ENCODE measurements around the gene SYNE4.

Gene SYNE4

DNA sequence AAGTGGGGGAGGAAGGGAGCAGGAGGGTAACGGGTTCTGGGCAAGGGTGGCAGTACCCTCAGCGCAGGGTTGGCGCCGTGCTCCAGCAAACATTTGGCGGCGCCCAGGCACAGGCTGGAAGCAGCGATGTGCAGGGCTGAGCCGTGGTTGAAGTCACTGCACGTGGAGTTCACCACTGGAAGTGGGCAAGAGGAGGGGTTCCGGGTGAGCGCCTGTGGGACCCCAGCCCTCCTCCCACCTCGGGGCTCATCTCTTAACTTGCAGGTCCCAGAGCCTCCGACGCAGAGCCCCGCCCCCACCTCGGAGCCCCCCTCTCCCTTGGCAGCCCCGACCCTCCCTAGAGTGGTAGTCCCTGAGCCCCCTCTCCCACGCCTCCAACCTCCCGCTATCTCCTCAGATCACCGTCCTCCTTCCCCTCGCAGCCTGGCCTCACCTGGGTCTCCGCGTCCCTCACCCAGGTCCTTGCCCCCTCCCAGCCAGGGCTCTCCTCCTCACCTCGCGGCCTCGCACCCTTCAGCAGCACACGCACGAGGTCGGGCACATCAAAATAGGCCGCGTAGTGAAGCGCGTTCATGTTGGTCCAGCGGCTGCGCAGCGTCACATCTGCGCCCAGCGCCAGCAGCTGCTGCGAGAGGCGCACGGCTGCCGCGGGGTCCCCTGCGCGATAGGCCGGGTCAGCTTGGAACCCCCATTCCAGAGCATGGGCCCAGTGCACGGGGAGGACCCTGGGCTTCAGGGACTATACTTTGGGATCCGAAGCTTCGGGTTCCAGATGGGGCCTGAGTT is 17.7 kb upstream of the SYNE4 start:
- DNase-seq (ENCODE audit: low read depth) = no peak

DNA sequence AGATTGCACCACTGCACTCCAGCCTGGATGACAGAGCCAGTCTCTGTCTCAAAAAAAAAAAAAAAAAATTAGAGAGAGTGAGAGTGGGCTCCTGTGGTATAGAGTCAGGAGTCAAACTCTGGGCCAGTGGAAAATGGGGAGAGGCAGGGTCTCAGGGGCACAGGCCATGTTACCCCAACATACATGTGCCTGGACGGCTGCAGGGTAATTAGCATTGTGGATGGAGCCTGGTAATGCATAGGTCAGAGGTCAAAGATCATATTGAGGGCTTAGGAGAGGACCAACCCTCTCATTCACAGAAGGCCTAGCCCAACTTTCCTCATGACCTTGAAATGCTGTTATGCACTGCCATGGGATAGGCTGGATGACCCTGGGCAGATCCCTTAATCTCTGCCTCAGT is 16.9 kb upstream of the SYNE4 start:
- DNase-seq (ENCODE audit: low read depth) = no peak

DNA sequence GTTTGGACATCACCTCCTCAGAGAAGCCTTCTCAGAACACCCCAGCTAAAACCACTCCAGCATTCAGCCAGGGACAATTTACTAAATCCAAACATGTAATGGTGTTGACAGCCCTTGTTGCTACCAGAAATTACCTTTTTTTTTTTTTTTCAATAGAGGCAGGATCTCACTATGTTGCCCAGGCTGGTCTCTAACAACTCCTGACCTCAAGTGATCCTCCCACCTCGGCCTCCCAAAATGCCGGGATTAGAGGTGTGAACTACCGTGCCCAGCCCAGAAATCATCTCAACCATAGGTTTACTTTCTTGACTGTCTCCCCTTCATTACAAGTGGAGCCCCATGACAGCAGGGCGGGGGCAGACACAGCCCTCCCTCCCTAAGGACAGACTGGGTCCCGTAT is 14.8 kb upstream of the SYNE4 start:
- no peak for DNase-seq (ENCODE audit: low read depth)

DNA sequence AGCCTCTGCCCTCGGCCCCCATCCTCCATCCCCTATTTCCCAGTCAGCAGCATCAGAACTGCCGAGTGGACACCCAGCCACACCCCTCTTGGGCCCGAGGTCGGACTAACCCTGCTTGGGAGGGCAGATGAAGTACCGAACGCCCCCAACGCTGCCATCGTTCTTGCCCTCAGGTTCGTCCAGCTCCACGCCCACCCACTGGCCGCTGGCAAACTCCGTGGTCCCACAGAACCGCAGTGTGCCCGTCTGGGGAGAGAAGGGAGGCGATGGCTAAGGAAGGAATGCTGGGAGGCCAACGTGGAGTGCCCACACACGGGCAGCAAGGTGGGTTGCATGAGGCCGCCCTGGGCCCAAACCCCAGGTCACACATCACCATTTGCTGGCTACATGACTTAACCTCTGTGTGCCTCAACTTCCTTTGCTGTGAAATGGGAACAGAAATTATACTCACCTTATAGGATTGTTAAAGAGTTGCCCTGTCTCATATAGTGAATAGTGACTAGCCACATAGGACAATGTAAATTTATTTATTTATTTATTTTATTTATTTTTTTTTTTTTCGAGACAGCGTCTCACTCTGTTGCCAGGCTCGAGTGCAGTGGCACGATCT is 10.6 kb upstream of the SYNE4 start:
- DNase-seq (ENCODE audit: low read depth) = no peak

DNA sequence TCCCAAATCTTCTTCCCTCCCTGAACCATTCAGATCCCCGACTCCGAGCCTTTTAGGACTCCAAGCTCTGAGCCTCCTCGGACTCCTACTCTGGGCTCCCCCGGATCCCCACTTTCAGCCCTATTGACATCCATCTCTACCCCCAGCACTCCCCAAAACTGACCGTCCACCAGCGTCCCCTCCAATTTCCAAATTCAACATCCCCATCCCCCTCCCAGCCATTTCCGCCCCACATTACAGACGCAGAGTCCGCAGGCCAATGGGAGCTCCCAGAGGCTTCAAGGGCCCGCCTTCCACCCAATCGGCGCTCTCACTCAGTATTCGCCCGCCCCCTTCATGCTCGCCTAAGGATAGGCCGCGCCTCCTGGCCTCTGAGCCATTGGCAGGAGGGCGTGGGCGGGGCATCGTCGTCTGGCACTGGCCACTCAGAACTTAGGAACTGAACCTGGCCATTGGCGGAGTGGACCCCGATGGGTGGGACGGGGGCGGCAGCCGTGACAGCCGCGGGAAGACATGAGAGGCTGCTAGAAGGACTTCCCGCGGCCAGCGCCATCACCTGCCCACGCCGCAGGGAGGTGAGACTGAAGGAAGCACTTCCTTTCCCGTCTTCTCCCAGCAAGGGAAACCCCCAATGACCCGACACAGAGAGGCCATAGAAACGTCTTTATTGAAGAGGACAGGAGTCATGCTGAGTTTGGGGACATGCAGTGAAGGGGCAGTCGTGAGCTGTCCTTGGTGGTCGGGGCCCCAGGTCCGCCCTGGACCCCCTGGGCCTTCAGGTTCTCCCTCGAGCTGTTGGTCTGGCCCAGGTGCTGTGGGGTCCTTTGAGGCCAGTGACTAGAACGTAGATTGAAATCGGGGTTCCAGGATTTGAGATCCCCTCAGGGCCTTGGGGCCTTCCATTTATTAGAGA is 5.7 kb upstream of the SYNE4 start, which contains the start of gene ALKBH6:
TSS of gene ALKBH6 (minus strand) at position 202 of the 913 bp plus-strand sequence. CDS start 816 bp downstream, outside the sequence.
- DNase-seq (ENCODE audit: low read depth) = peak; percentile 89

DNA sequence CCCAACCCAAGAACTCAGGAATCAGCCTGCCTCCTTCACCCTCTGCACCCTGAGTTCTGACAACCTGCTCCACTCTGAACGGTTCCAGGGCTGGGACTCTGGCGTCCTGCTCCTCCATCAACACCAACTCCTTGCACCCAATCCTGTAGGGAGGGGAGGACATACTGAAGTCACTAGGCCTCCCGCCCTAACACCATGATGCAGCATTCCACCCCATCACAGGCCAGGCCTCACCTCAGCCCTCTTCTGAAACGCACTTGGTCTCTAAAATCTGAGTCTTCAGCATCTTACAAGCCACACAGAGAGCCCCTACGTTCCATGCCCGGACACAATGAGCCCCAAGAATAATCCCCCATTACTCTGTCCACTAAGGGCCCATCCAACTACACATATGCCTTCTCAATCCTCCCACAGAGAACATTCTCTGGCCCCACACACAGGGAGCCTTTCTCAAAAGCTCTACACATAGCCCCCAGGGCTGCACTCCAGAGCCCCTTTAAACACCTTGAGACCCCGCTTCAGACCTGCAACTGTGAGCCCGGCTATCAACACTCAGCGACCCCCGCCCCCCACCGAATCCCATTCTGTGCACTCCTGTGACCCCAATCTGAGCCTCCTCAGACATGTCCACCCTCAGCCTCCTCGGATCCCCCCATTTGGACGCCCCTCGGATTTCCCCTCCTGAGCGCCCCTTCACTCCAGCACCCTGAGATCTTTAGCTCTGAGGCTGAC is 4.8 kb upstream of the SYNE4 start:
- no peak for DNase-seq (ENCODE audit: low read depth)

DNA sequence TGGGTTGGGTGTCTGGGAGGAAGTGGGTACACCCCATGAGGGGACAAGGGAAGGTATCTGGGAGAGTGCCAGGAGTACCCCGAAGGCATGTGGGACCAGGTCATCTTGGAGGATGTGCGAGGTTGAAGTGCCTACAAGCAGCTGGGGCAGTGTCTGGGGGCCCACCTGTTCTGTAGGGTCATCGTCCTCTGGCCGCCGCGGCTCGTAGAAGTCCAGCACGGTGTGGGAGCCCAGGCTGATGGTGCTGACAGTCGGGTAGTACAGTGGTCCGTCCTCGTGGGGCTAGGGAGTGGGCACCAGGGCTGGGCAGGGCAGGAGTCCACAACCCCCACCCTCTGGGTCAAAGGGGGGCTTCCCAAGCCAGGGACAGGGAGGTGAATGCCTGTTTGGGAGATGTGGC is 1.8 kb upstream of the SYNE4 start:
- DNase-seq (ENCODE audit: low read depth) = no peak

DNA sequence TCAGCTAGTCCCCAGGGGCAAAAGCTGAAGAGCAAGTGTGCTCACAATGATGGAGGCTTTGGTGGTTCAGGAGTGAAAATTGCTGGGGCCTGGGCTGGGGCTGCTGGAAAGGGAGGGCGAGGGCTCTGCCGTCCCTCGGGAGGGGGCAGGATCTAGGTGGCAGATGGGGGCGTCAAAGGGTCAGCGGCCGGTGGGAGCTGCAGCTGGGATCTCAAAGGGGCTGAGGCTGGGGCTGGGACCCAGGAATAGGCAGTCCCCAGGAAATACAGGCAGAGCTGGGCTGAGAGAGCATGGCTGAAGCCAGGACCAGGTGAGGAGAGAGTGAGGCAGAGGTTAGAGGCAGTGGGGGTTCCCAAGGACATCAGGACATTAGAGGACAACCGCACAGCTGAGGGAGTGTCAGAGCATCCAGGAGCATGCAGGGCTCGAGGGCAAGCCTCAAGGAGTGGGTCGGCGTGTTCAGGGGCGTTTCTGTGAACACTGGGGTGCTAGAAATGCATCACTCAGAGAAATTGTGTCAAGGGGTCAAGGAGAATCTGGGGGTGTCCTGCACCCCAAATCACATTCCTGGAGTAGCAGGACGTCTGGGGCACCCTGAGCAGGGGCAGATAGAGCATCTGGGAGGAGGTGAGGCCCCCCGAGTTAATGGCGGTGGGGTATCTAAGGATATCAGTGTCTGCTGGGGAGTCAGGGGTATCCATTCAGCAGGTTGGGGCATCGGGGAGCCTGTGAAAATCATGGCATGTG is 1.2 kb upstream of the SYNE4 start:
- no peak for DNase-seq (ENCODE audit: low read depth)

DNA sequence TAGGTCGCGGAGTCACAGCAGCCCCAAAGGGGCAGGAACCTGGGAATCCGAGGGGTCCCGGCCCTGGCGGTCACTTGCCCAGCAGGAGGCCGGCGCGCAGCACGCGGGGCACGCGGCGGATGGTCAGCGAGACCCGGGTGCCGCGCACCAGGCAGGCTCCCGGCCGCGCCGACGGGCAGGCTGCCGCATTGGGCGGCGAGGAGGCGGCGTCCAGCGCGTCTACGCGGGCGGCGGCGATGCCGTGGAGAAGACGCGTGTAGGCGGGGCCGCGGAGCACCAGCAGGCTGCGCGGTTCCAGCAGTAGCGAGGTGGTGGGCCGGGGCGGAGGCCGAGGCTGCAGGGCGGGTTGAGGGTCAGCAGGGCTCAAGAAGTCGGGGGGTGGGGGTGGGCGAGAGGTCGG is 607 bp upstream of the SYNE4 start:
- DNase-seq (ENCODE audit: low read depth) = no peak

DNA sequence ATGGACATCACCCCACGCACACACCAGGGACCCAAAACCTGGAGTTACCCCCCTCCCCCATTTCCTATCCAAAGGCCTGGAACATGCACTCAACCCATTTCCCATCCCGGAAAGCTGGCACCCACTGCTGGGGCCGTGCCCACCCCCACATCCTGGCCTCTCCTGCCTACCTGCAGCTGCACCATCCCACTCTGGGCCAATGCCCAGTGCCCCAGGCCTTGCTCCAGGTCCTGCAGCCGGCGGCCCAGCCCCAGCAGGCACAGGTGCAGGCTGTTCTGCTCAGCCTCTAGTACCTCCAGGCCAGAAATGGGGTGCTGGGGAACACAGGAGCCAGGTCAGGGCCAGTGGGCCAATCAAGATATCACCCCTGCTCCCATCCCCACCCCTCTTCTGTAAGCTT is 1.7 kb downstream of the SYNE4 start:
- DNase-seq (ENCODE audit: low read depth) = no peak

DNA sequence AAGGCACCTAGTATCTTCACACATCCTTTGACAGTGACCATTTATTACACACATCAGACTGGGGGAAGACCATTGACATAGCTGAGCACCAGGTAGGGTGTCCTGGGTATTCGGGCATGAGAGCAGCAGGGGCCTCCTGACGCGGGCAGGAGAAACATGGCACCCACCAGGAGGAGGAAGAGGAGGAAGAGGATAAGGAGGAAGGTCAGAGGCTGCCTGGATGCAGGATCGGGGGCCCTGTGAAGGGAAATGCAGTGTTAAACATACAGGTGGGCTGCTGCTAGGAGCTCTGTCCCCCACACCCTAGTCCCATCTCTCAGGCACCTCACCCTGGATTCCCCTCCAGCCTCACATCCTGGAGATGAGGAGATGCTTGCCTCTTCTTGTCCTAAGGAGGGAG is 5.3 kb downstream of the SYNE4 start:
- DNase-seq (ENCODE audit: low read depth) = no peak

DNA sequence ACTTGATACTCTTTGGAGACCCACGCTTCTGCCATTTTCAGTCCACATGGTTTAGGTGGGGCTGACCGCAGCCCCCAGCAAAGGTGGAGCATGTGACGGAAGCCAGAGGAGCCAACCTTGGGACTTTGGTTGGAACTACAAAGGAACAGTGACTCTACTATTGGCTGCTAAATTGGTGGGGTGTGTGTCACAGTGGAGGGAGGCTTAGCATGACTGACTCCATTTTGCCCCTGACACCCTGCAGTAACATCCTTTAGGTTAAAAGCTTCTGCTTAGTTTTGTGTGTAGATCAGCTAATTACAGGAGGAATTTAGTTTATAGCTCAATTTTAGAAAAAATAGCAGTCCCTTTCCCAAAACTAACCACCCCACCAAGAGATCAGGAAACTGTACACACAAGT is 7.0 kb downstream of the SYNE4 start:
- no peak for DNase-seq (ENCODE audit: low read depth)

DNA sequence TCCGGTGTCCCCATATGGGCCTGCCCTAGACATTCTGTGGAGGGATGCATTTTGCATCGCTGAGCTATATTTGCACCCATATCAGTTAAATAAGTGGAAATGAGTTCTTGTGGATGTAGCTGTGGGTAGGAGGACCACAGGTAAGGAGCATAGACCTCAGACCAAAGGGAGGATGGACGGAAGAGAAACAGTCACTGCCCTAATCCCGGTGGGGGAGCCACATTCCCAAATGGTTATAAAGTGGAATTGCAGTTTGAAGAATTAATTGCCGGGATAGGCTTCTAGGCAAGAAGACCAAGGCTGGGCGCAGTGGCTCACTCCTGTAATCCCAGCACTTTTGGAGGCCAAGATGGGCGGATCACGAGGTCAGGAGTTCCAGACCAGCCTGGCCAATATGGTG is 11.8 kb downstream of the SYNE4 start:
- DNase-seq (ENCODE audit: low read depth) = no peak

DNA sequence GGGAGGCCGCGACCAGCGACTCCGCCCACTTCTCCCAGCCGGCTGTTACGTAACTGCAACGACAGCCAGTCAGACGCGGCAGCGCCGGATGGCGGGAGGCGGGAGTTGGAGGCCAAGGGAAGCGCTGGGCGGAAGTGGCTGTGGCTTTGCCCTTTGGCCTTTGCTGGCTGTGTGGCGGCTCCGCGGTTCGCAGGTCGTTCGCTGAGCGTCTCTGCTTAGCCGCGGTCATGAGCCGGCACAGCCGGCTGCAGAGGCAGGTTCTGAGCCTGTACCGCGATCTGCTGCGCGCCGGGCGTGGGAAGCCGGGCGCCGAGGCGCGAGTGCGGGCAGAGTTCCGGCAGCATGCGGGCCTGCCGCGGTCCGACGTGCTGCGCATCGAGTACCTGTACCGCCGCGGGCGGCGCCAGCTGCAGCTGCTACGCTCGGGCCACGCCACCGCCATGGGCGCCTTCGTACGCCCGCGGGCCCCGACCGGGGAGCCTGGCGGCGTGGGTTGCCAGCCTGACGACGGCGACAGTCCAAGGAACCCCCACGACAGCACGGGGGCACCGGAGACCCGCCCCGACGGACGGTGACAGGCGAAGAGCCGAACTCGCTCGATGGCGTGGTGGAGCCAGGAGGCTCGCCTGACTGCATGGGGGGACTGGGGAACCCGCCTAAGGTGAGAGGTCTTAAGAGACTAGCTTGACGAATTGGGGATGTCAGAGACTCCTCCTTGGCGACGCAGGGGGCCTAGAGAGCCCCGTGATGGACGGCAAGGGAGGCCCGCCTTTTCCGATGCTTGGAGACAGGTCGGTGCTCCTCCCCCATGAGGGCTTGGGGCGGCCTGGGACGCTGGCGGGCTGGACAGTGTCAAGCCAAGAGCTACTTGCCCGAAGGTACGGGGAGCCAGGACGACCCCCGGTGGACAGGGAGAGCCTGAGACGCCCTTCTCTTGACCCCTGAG is 13.3 kb downstream of the SYNE4 start, which contains the start of gene SDHAF1:
TSS of gene SDHAF1 (plus strand) at position 141 of the 946 bp plus-strand sequence. CDS start at position 228, 87 bp downstream.
- peak; percentile 36 for DNase-seq (ENCODE audit: low read depth)

DNA sequence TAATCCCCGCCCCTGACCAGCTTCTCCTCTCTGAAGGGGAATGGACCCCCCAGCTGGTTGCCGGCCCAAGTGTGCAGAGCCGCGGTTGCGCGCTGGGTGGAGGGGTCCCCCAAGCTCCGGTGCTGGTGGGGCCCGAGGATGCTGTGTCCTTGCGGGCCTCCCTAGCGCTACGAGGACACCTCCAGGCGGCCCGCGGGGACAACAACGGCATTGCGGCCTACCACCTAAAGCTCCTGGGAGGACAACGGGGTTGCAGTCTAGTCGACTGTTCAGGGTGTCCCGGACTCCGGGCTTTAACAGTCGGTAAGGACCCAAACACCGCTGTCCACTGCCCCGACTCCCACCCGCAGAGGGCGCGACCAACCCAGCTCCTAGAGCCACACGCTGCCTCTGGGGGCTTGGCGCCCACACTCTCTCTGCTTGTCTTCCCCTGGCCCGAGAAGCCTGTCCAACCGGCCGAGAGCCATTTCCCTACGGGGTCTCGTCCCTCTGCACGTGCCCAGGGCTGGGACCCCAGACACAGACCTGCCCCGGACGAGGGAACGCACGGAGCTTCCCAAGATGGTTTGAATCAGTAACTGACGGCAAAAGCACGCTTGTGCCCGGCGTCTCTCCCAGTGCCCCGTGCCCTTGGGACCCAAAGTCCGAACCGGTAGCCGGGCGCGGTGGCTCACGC is 14.6 kb downstream of the SYNE4 start:
- DNase-seq (ENCODE audit: low read depth) = no peak

DNA sequence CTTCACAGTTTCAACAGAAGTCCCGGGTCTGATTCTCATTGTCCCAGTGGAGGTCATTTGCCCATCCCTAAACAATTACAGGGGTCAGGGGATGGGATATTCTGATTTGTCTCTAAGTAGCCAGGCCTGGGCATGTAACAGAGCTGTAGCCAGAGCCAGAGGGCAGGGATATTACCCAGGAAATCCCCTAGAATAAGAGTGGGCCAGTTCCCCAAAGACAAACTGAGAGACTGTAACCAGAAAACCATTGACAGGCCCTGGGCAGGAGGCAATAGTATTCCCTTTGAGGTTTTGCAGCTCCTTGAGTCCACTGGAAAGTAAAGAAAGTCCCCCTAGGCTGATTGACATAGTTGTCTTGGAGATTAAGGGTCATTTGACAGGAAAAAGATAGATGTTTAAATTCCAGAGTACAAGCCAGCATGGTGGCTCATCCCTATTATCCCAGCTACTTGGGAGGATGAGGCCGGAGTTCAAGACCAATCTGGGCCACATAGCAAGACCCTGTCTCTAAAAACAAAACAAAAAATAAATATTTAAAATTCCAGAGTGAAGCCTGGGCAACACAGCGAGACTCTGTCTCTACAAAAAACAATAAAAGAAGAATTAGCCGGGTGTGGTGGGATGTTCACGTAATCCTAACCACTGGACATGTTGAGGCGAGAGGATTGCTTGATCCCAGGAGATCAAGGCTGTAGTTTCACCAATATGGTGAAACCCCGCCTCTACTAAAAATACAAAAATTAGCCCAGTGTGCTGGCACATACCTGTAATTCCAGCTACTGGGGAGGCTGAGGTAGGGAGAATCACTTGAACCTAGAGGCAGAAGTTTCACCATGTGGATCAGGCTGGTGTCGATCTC is 15.5 kb downstream of the SYNE4 start:
- DNase-seq (ENCODE audit: low read depth) = no peak

DNA sequence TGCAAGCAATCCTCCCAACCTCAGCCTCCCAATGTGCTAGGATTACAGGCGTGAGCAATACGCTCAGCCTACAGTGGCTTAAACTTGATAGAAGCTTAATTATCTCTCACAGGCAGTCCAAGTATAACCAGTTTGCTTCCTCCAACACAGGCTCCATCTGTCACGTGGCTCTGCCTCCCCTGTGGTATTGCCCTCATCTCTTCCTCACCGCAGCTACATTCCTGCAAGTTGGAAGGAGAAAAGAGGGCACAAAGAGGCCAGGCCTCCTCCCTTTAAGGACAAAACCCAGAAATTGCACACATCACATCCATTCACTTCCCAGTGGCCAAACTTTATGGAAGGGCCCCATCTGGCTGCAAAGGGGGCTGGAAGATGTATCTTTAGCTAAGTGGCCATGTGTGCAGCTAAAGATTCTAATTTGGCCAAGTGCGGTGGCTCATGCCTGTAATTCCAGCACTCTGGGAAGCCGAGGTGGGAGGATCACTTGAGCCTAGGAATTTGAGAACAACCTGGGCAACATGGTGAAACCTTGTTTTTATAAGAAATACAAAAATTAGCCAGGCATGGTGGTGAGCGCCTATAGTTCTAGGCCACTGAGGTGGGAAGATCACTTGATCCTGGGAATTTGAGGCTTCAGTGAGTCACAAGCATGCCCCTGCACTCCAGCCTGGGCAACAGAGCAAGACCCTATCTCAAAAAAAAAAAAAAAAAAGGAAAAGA is 16.7 kb downstream of the SYNE4 start:
- no peak for DNase-seq (ENCODE audit: low read depth)

All from non-pigmented ciliary epithelial cell (primary cell).